Chondrocyte (in vitro differentiated cells): ENCODE results near the gene HDAC9. TPM values are rescaled to one million over a fixed set of nuclear protein-coding genes. Genes with fewer than 3 reads are reported as not detected.

ENCODE experiments used
- DNase-seq: peaks from one replicate; pipeline ENCODE4 v3.0.0; 2021; ENCODE audit warnings: mixed read lengths, low spot score
- H3K27ac Mint-ChIP-seq: one replicate; pipeline ENCODE4 v1.8.0; 2021; ENCODE audit warnings: mild to moderate bottlenecking, moderate library complexity, mixed read lengths; ENCODE audit not compliant: unreplicated experiment
- H3K27me3 Mint-ChIP-seq: 2 replicates; pipeline ENCODE4 v1.8.0; 2021; ENCODE audit warnings: low read depth, mixed read lengths
- H3K36me3 Mint-ChIP-seq: 2 replicates; pipeline ENCODE4 v1.8.0; 2021; ENCODE audit warnings: low read depth, mixed read lengths
- H3K4me1 Mint-ChIP-seq: 2 replicates; pipeline ENCODE4 v1.8.0; 2021; ENCODE audit warnings: low read depth, mild to moderate bottlenecking, mixed read lengths
- H3K4me3 Mint-ChIP-seq: one replicate; pipeline ENCODE4 v1.8.0; 2021; ENCODE audit warnings: mild to moderate bottlenecking, moderate library complexity, mixed read lengths; ENCODE audit not compliant: unreplicated experiment
- H3K9me3 Mint-ChIP-seq: 2 replicates; pipeline ENCODE4 v1.8.0; 2021; ENCODE audit warnings: low read depth, mixed read lengths
- CTCF ChIP-seq: fragments of 200-600 bp; sonication (generic); IDR thresholded peaks from 2 replicates; pipeline ENCODE4 v1.5.0; 2021; ENCODE audit warnings: antibody characterized with exemption, mild to moderate bottlenecking, moderate library complexity
- total RNA-seq: library from RNA; stranded (reverse); gene quantifications from 3 replicates; pipeline ENCODE4 v1.2.1, GENCODE V29; 2021

HDAC9 gene
- total RNA-seq, 1 donor from 2014 or later: 5.9 TPM

GRCh38 chr7:18497800-18498199, 2.3 kb downstream of the HDAC9 start:
- TF ChIP-seq CTCF: no peak
- H3K4me3 Mint-ChIP-seq: no peak overlapping the region
- H3K36me3 Mint-ChIP-seq: no peaks in the 10 kb centered on the region
- H3K27me3 Mint-ChIP-seq: no peaks in the 10 kb centered on the region
- H3K27ac Mint-ChIP-seq: no peak overlapping the region
- DNase-seq: no peak
- H3K4me1 Mint-ChIP-seq: peaks cover 59% of the 10 kb centered on the region
- H3K9me3 Mint-ChIP-seq: no peaks in the 10 kb centered on the region

GRCh38 chr7:18498341-18498740, 2.8 kb downstream of the HDAC9 start:
- no peaks in the 10 kb centered on the region for H3K27me3 Mint-ChIP-seq
- H3K4me3 Mint-ChIP-seq: no peak overlapping the region

GRCh38 chr7:18499407-18500177, 4.0 kb downstream of the HDAC9 start:
- Mint-ChIP-seq H3K27me3 (no peaks in the 10 kb centered on the region), H3K9me3 (no peaks in the 10 kb centered on the region), H3K36me3 (no peaks in the 10 kb centered on the region), H3K27ac (no peak overlapping the region), H3K4me1 (peaks cover 61% of the 10 kb centered on the region), H3K4me3 (no peak overlapping the region)
- no peak for TF ChIP-seq CTCF
- DNase-seq: no peak

More at GRCh38 chr7:18498341-18498740, 2.8 kb downstream of the HDAC9 start:
- TF ChIP-seq CTCF: no peak
- Mint-ChIP-seq H3K36me3 (no peaks in the 10 kb centered on the region), H3K9me3 (no peaks in the 10 kb centered on the region), H3K4me1 (peaks cover 61% of the 10 kb centered on the region), H3K27ac (no peak overlapping the region)
- no peak for DNase-seq

GRCh38 chr7:18503126-18503866, 7.7 kb downstream of the HDAC9 start:
- no peak for TF ChIP-seq CTCF
- Mint-ChIP-seq H3K36me3 (no peaks in the 10 kb centered on the region), H3K27ac (no peak overlapping the region), H3K9me3 (peaks cover 2% of the 10 kb centered on the region), H3K27me3 (no peaks in the 10 kb centered on the region), H3K4me3 (no peak overlapping the region), H3K4me1 (peaks cover 59% of the 10 kb centered on the region)
- no peak for DNase-seq

- no peaks in the 10 kb centered on the region for H3K36me3 Mint-ChIP-seq
- DNase-seq: no peak
- H3K27me3 Mint-ChIP-seq: no peaks in the 10 kb centered on the region
- H3K4me1 Mint-ChIP-seq: peaks cover 63% of the 10 kb centered on the region
- no peak overlapping the region for H3K4me3 Mint-ChIP-seq
- TF ChIP-seq CTCF: no peak
- H3K9me3 Mint-ChIP-seq: peaks cover 2% of the 10 kb centered on the region
- H3K27ac Mint-ChIP-seq: no peak overlapping the region
These were observed 9.4 kb downstream of the HDAC9 start for GRCh38 chr7:18504965-18505364.
